ENCODE results near the gene NME3. TPM values are rescaled to one million over a fixed set of nuclear protein-coding genes. Genes with fewer than 3 reads are reported as not detected.

NME3 gene
- total RNA-seq, 1 donor from 2014 or later = 49.5 TPM

GRCh38 chr16:1791256-1791942 is 20.1 kb upstream of the NME3 start:
- H3K4me1 Mint-ChIP-seq (ENCODE audit: low read depth) = no peaks in the 10 kb centered on the region
- intact Hi-C loops (cut with micrococcal nuclease) = no loop called here
- H3K9me3 Mint-ChIP-seq = no peaks in the 10 kb centered on the region
- peaks cover 2% of the 10 kb centered on the region for H3K36me3 Mint-ChIP-seq (ENCODE audit: low read depth)
- no peak overlapping the region for H3K4me3 Mint-ChIP-seq
- no peak for DNase-seq (ENCODE audit: low spot score)
- no peaks in the 10 kb centered on the region for H3K27me3 Mint-ChIP-seq (ENCODE audit: insufficient read depth)
- H3K27ac Mint-ChIP-seq = no peak overlapping the region

GRCh38 chr16:1790611-1791255 is 19.4 kb upstream of the NME3 start:
- Mint-ChIP-seq H3K4me1 (ENCODE audit: low read depth) (no peaks in the 10 kb centered on the region), H3K4me3 (no peak overlapping the region), H3K36me3 (ENCODE audit: low read depth) (peaks cover 2% of the 10 kb centered on the region), H3K27me3 (ENCODE audit: insufficient read depth) (no peaks in the 10 kb centered on the region), H3K9me3 (no peaks in the 10 kb centered on the region), H3K27ac (no peak overlapping the region)
- intact Hi-C loops (cut with micrococcal nuclease) = no loop called here
- no peak for DNase-seq (ENCODE audit: low spot score)

GRCh38 chr16:1790261-1790610 is 18.9 kb upstream of the NME3 start:
- no peaks in the 10 kb centered on the region for H3K27me3 Mint-ChIP-seq (ENCODE audit: insufficient read depth)
- no peak for DNase-seq (ENCODE audit: low spot score)
- peaks cover 2% of the 10 kb centered on the region for H3K36me3 Mint-ChIP-seq (ENCODE audit: low read depth)
- no peaks in the 10 kb centered on the region for H3K4me1 Mint-ChIP-seq (ENCODE audit: low read depth)
- no peak overlapping the region for H3K4me3 Mint-ChIP-seq
- no peak overlapping the region for H3K27ac Mint-ChIP-seq
- intact Hi-C loops (cut with micrococcal nuclease) = no loop called here
- H3K9me3 Mint-ChIP-seq = no peaks in the 10 kb centered on the region

GRCh38 chr16:1789643-1790045 is 18.3 kb upstream of the NME3 start:
- Mint-ChIP-seq H3K27ac (no peak overlapping the region), H3K27me3 (ENCODE audit: insufficient read depth) (no peaks in the 10 kb centered on the region), H3K9me3 (no peaks in the 10 kb centered on the region), H3K4me3 (no peak overlapping the region), H3K36me3 (ENCODE audit: low read depth) (peaks cover 2% of the 10 kb centered on the region), H3K4me1 (ENCODE audit: low read depth) (no peaks in the 10 kb centered on the region)
- no peak for DNase-seq (ENCODE audit: low spot score)
- intact Hi-C loops (cut with micrococcal nuclease) = loop anchor here (10.0 kb wide), 1 partner anchor 745 kb away; the partner anchor contains the start of genes CEMP1 and PDPK1

GRCh38 chr16:1788708-1789100 is 17.4 kb upstream of the NME3 start:
- H3K27ac Mint-ChIP-seq = no peak overlapping the region
- no peak for DNase-seq (ENCODE audit: low spot score)
- no peaks in the 10 kb centered on the region for H3K4me1 Mint-ChIP-seq (ENCODE audit: low read depth)

GRCh38 chr16:1788095-1788707 is 16.9 kb upstream of the NME3 start:
- H3K36me3 Mint-ChIP-seq (ENCODE audit: low read depth) = peaks cover 4% of the 10 kb centered on the region
- no peak overlapping the region for H3K4me3 Mint-ChIP-seq
- DNase-seq (ENCODE audit: low spot score) = no peak
- no peaks in the 10 kb centered on the region for H3K27me3 Mint-ChIP-seq (ENCODE audit: insufficient read depth)
- intact Hi-C loops (cut with micrococcal nuclease) = loop anchor here (10.0 kb wide), 1 partner anchor 747 kb away; the partner anchor contains the start of genes CEMP1 and PDPK1
- H3K9me3 Mint-ChIP-seq = no peaks in the 10 kb centered on the region
- no peak overlapping the region for H3K27ac Mint-ChIP-seq
- no peaks in the 10 kb centered on the region for H3K4me1 Mint-ChIP-seq (ENCODE audit: low read depth)

More at GRCh38 chr16:1788708-1789100, 17.4 kb upstream of the NME3 start:
- no peak overlapping the region for H3K4me3 Mint-ChIP-seq
- H3K9me3 Mint-ChIP-seq = no peaks in the 10 kb centered on the region
- peaks cover 2% of the 10 kb centered on the region for H3K36me3 Mint-ChIP-seq (ENCODE audit: low read depth)
- intact Hi-C loops (cut with micrococcal nuclease) = loop anchor here (10.0 kb wide), 1 partner anchor 746 kb away; the partner anchor contains the start of genes CEMP1 and PDPK1
- no peaks in the 10 kb centered on the region for H3K27me3 Mint-ChIP-seq (ENCODE audit: insufficient read depth)

- Mint-ChIP-seq H3K4me3 (no peak overlapping the region), H3K27ac (no peak overlapping the region), H3K9me3 (no peaks in the 10 kb centered on the region), H3K27me3 (ENCODE audit: insufficient read depth) (no peaks in the 10 kb centered on the region), H3K36me3 (ENCODE audit: low read depth) (peaks cover 4% of the 10 kb centered on the region), H3K4me1 (ENCODE audit: low read depth) (no peaks in the 10 kb centered on the region)
- intact Hi-C loops (cut with micrococcal nuclease) = loop anchor here (10.0 kb wide), 1 partner anchor 747 kb away; the partner anchor contains the start of genes CEMP1 and PDPK1
- no peak for DNase-seq (ENCODE audit: low spot score)
These were observed 16.2 kb upstream of the NME3 start for GRCh38 chr16:1787322-1788094.

- DNase-seq (ENCODE audit: low spot score) = no peak
- H3K27ac Mint-ChIP-seq = no peak overlapping the region
- H3K9me3 Mint-ChIP-seq = no peaks in the 10 kb centered on the region
- no peak overlapping the region for H3K4me3 Mint-ChIP-seq
- peaks cover 4% of the 10 kb centered on the region for H3K36me3 Mint-ChIP-seq (ENCODE audit: low read depth)
- intact Hi-C loops (cut with micrococcal nuclease) = loop anchor here (10.0 kb wide), 1 partner anchor 748 kb away; the partner anchor contains the start of genes CEMP1 and PDPK1
- H3K27me3 Mint-ChIP-seq (ENCODE audit: insufficient read depth) = no peaks in the 10 kb centered on the region
- no peaks in the 10 kb centered on the region for H3K4me1 Mint-ChIP-seq (ENCODE audit: low read depth)
These were observed 15.6 kb upstream of the NME3 start for GRCh38 chr16:1787056-1787321.

GRCh38 chr16:1786242-1787055 is 15.1 kb upstream of the NME3 start:
- H3K4me3 Mint-ChIP-seq = no peak overlapping the region
- intact Hi-C loops (cut with micrococcal nuclease) = loop anchor here (10.0 kb wide), 1 partner anchor 748 kb away; the partner anchor contains the start of genes CEMP1 and PDPK1
- H3K36me3 Mint-ChIP-seq (ENCODE audit: low read depth) = peaks cover 4% of the 10 kb centered on the region
- H3K27ac Mint-ChIP-seq = no peak overlapping the region
- no peaks in the 10 kb centered on the region for H3K9me3 Mint-ChIP-seq
- DNase-seq (ENCODE audit: low spot score) = no peak
- no peaks in the 10 kb centered on the region for H3K4me1 Mint-ChIP-seq (ENCODE audit: low read depth)
- no peaks in the 10 kb centered on the region for H3K27me3 Mint-ChIP-seq (ENCODE audit: insufficient read depth)

- Mint-ChIP-seq H3K36me3 (ENCODE audit: low read depth) (peaks cover 4% of the 10 kb centered on the region), H3K9me3 (no peaks in the 10 kb centered on the region), H3K4me3 (no peak overlapping the region), H3K27ac (no peak overlapping the region), H3K27me3 (ENCODE audit: insufficient read depth) (no peaks in the 10 kb centered on the region), H3K4me1 (ENCODE audit: low read depth) (no peaks in the 10 kb centered on the region)
- intact Hi-C loops (cut with micrococcal nuclease) = loop anchor here (10.0 kb wide), 1 partner anchor 749 kb away; the partner anchor contains the start of genes CEMP1 and PDPK1
- no peak for DNase-seq (ENCODE audit: low spot score)
These were observed 14.5 kb upstream of the NME3 start for GRCh38 chr16:1785846-1786170.

- Mint-ChIP-seq H3K27ac (no peak overlapping the region), H3K27me3 (ENCODE audit: insufficient read depth) (no peaks in the 10 kb centered on the region), H3K4me3 (peak overlapping the region; percentile 75), H3K36me3 (ENCODE audit: low read depth) (peaks cover 4% of the 10 kb centered on the region), H3K9me3 (no peaks in the 10 kb centered on the region), H3K4me1 (ENCODE audit: low read depth) (no peaks in the 10 kb centered on the region)
- intact Hi-C loops (cut with micrococcal nuclease) = loop anchor here (5.0 to 10.0 kb wide), 2 partner anchors 142 to 750 kb away; partner anchors contain the start of genes CEMP1 and PDPK1
- DNase-seq (ENCODE audit: low spot score) = no peak
These were observed 13.9 kb upstream of the NME3 start for GRCh38 chr16:1784977-1785845.
